Kidney (tissue), 14 donors: Measurements from ENCODE around the gene PRLR. TPM values are rescaled to one million over a fixed set of nuclear protein-coding genes. Genes with fewer than 3 reads are reported as not detected.

Experiments
- DNase-seq, 5 donors: peaks; one replicate each; pipeline ENCODE4 v3.0.0-alpha.2; 2013 to 2020
- FAIRE-seq: peaks from 2 replicates; lab custom pipeline; 2012; peaks lifted over from hg19 to GRCh38; lab: Jason Lieb, UNC
- H3K27ac ChIP-seq, 2 donors: one replicate each; pipeline ENCODE4 v1.7.0; 2013; ENCODE audit warnings: low read depth in 2 of 2, low read length in 2 of 2, inconsistent platforms in 1 of 2
- H3K27me3 ChIP-seq: one replicate; pipeline ENCODE4 v1.7.1; 2013; ENCODE audit warnings: low read length, inconsistent platforms; ENCODE audit not compliant: control insufficient read depth, insufficient read depth
- H3K36me3 ChIP-seq, 3 donors: one replicate each; pipeline versions ENCODE4 v1.7.0 to v1.7.1; 2013; ENCODE audit warnings: low read length in 3 of 3, control low read depth in 1 of 3, inconsistent platforms in 1 of 3; ENCODE audit not compliant: insufficient read depth in 3 of 3, control insufficient read depth in 2 of 3
- H3K4me1 ChIP-seq, 3 donors: one replicate each; pipeline versions ENCODE4 v1.7.0 to v1.7.1; 2013; ENCODE audit warnings: low read length in 3 of 3, inconsistent platforms in 1 of 3, low read depth in 1 of 3; ENCODE audit not compliant: control insufficient read depth in 2 of 3, insufficient read depth in 2 of 3
- H3K4me3 ChIP-seq, 3 donors: one replicate each; pipeline versions ENCODE4 v1.7.0 to v1.8.1; 2013; ENCODE audit warnings: low read length in 3 of 3, control low read depth in 1 of 3, inconsistent platforms in 1 of 3
- H3K9ac ChIP-seq, 3 donors: one replicate each; pipeline versions ENCODE4 v1.7.0 to v1.7.1; 2013; ENCODE audit warnings: low read length in 3 of 3, control low read depth in 1 of 3, inconsistent platforms in 1 of 3
- H3K9me3 ChIP-seq, 3 donors: one replicate each; pipeline versions ENCODE4 v1.7.0 to v1.7.1; 2013; ENCODE audit warnings: low read length in 3 of 3, control low read depth in 1 of 3, inconsistent platforms in 1 of 3; ENCODE audit not compliant: control insufficient read depth in 2 of 3, insufficient read depth in 1 of 3
- CTCF ChIP-seq: IDR thresholded peaks from 3 replicates; pipeline ENCODE4 v1.5.1; 2012; ENCODE audit warnings: mild to moderate bottlenecking, moderate library complexity, borderline replicate concordance; ENCODE audit not compliant: insufficient read depth; ENCODE audit errors: extremely low read depth
- intact Hi-C: fragments of 100-400 bp; cut with DNase I; formaldehyde crosslinking; loops from one replicate; pipeline ENCODE4 v1.11.1; 2022
- polyA plus RNA-seq: library from polyadenylated mRNA; stranded (reverse); fragments of 350-450 nt; fragmentation: Illumina TruSeq; extraction: RNeasy Lipid Tissue Mini Kit (QIAGEN cat#74804); gene quantifications from one replicate; pipeline ENCODE4 v1.2.3, GENCODE V29; 2014; ENCODE audit warnings: low read depth, low replicate concordance; ENCODE audit not compliant: insufficient read depth
- total RNA-seq: library from RNA; stranded (reverse); fragmentation: NEBNext Ultra II Directional; extraction: Animal tissue kit (Norgen Biotek cat#: 25700); gene quantifications from one replicate; pipeline ENCODE4 v1.2.1, GENCODE V29; 2021
- donor health status: control.
- donor health status: control.
- donor health status: control.
- donor health status: control.
- donor health status: control.
- donor health status: DM: yes; HTN: yes; CAD: no.
- donor health status: Normal renal cell carcinoma (clear cell type).

The PRLR gene
- total and polyA plus RNA-seq, 2 donors from 2014 or later, result 6.3 to 9.3 TPM

DNA sequence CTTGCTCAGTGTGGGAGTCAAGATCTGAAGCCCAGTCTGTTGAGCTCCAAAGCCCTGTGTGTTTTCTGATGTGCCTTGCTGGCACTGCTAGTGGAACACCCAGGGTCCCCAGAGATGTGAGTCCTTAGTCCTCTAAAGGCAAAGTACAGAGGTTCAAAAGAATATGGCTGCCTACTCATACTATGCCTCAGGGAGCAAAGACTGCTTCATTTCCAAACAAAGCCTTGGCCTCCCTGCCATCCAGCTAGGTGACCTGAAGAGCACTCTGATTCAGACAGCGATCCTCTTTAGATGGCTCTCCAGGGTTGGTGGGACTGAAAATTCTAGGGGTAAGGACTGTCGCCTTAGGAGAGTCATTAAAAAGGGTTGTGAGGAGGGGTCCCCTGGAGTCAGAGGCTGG lies 2.0 kb downstream of the PRLR start:
- no peaks in the 10 kb centered on the region for H3K36me3 ChIP-seq
- H3K9me3 ChIP-seq, result no peaks in the 10 kb centered on the region
- peak overlapping the region in 1 of 3 donors; percentile 30 for H3K4me3 ChIP-seq
- H3K9ac ChIP-seq, result no peak overlapping the region
- no peak for FAIRE-seq
- intact Hi-C loops, result no loop called here
- peak in 1 of 5 donors; percentile 28 for DNase-seq
- H3K27ac ChIP-seq, result no peak overlapping the region
- TF ChIP-seq CTCF, result no peak
- H3K4me1 ChIP-seq, result peaks cover 0 to 3% (median 0%) of the 10 kb centered on the region in 3 donors
- no peaks in the 10 kb centered on the region for H3K27me3 ChIP-seq

GRCh38 chr5:35227720-35228119 lies 2.6 kb downstream of the PRLR start:
- Histone ChIP-seq H3K4me1 (peaks cover 0 to 3% (median 0%) of the 10 kb centered on the region in 3 donors), H3K27me3 (no peaks in the 10 kb centered on the region), H3K9me3 (no peaks in the 10 kb centered on the region), H3K27ac (no peak overlapping the region), H3K4me3 (no peak overlapping the region), H3K9ac (no peak overlapping the region), H3K36me3 (no peaks in the 10 kb centered on the region)
- DNase-seq (no peak), FAIRE-seq (no peak)
- intact Hi-C loops, result no loop called here
- no peak for TF ChIP-seq CTCF

GRCh38 chr5:35223787-35224395 lies 6.4 kb downstream of the PRLR start:
- Histone ChIP-seq H3K9me3 (no peaks in the 10 kb centered on the region), H3K36me3 (no peaks in the 10 kb centered on the region), H3K27ac (no peak overlapping the region), H3K9ac (no peak overlapping the region), H3K4me1 (no peaks in the 10 kb centered on the region), H3K27me3 (no peaks in the 10 kb centered on the region), H3K4me3 (no peak overlapping the region)
- DNase-seq, result peak in 2 of 5 donors; percentile 32 to 69
- intact Hi-C loops, result no loop called here
- no peak for FAIRE-seq
- no peak for TF ChIP-seq CTCF

- Histone ChIP-seq H3K27ac (no peak overlapping the region), H3K4me1 (no peaks in the 10 kb centered on the region), H3K4me3 (no peak overlapping the region), H3K9me3 (no peaks in the 10 kb centered on the region), H3K9ac (no peak overlapping the region), H3K36me3 (no peaks in the 10 kb centered on the region), H3K27me3 (no peaks in the 10 kb centered on the region)
- DNase-seq (no peak), FAIRE-seq (no peak)
- TF ChIP-seq CTCF, result no peak
- intact Hi-C loops, result no loop called here
Observed at GRCh38 chr5:35220967-35221366, 9.3 kb downstream of the PRLR start.
